ENCODE results near the gene TMPRSS4. TPM values are rescaled to one million over a fixed set of nuclear protein-coding genes. Genes with fewer than 3 reads are reported as not detected.

The TMPRSS4 gene
- polyA plus RNA-seq, 1 donor from 2014 or later, result not detected

- Mint-ChIP-seq H3K9me3 (no peaks in the 10 kb centered on the region), H3K27me3 (peaks cover 8% of the 10 kb centered on the region), H3K4me3 (no peak overlapping the region), H3K36me3 (no peaks in the 10 kb centered on the region), H3K4me1 (no peaks in the 10 kb centered on the region), H3K27ac (no peak overlapping the region)
Measured at GRCh38 chr11:118099838-118100556, 23.1 kb downstream of the TMPRSS4 start.

- H3K27ac Mint-ChIP-seq, result no peak overlapping the region
- no peaks in the 10 kb centered on the region for H3K4me1 Mint-ChIP-seq
- no peaks in the 10 kb centered on the region for H3K9me3 Mint-ChIP-seq
- H3K27me3 Mint-ChIP-seq, result peaks cover 8% of the 10 kb centered on the region
- H3K36me3 Mint-ChIP-seq, result no peaks in the 10 kb centered on the region
- no peak overlapping the region for H3K4me3 Mint-ChIP-seq
Measured at GRCh38 chr11:118100691-118101232, 23.9 kb downstream of the TMPRSS4 start.

DNA sequence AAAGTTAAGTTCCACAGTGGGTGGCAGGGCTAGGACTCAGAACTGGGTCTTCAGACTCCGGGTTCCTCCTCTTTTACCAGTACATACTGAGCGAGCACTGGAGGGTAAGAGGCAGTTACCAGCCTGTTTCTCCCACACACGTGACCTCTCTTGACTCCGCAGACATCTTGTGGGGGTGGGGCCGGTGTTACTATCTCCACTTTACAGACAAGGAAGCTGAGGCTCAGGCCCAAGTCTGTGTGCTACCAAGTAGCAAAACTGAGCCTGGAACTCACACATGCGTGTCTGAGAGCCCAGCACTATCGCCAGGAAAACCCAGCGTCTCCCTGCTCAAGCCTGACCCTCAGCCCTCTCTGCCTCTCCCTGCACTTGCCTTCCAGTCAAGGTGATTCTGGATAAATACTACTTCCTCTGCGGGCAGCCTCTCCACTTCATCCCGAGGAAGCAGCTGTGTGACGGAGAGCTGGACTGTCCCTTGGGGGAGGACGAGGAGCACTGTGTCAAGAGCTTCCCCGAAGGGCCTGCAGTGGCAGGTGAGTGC is 25.9 kb downstream of the TMPRSS4 start:
- no peak overlapping the region for H3K4me3 Mint-ChIP-seq
- peaks cover 6% of the 10 kb centered on the region for H3K27me3 Mint-ChIP-seq
- no peaks in the 10 kb centered on the region for H3K9me3 Mint-ChIP-seq
- H3K27ac Mint-ChIP-seq, result no peak overlapping the region
- H3K36me3 Mint-ChIP-seq, result no peaks in the 10 kb centered on the region
- H3K4me1 Mint-ChIP-seq, result no peaks in the 10 kb centered on the region

DNA sequence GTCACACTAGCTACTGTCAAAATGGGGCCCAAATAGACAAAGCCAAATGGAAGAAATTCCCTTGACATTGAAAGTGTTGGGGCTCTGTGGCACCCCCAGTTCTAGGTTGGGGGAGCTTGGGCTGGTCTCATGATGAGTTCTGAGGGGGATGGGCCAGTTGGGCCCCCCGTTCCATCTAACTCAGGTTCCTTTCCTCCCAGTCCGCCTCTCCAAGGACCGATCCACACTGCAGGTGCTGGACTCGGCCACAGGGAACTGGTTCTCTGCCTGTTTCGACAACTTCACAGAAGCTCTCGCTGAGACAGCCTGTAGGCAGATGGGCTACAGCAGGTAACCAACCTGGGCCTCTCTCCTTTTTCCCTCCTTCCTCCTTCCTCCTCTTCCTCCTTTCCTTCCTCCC is 27.6 kb downstream of the TMPRSS4 start:
- Mint-ChIP-seq H3K27ac (no peak overlapping the region), H3K27me3 (peaks cover 6% of the 10 kb centered on the region), H3K4me3 (no peak overlapping the region)

DNA sequence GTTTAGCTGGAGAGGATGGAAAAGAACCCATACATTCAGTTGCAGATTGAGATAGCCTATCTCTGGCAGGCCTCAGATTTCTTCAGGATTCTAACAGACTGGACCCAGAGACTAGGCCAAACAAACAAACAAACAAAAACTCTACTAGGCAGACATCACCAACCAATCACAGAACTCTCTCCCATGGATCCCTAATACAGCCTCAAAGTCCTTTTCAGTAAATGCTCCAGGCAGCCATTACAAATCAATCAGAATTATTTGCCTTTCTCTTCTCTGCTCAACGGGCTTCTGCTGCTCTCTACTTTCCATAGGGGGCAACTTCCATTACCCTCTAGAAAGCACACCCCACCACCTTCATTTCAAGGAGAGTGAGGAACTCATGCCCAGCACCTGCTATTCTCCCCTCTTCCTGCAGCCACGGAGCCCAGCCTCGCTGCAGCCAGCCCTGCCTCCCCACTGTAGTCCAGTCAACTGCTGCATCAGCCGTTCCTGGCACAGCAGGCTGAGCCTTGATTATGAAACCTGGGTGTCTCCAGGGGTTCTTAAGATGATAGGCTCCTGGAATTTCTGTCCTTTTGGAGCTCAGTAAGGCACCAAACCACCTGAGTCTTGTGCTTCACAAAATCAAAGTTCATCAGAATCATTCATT is 28.9 kb downstream of the TMPRSS4 start:
- H3K4me3 Mint-ChIP-seq, result no peak overlapping the region
- no peaks in the 10 kb centered on the region for H3K9me3 Mint-ChIP-seq
- H3K27ac Mint-ChIP-seq, result no peak overlapping the region
- no peaks in the 10 kb centered on the region for H3K36me3 Mint-ChIP-seq
- H3K4me1 Mint-ChIP-seq, result no peaks in the 10 kb centered on the region
- peaks cover 11% of the 10 kb centered on the region for H3K27me3 Mint-ChIP-seq

More for the DNA sequence above, 27.6 kb downstream of the TMPRSS4 start:
- Mint-ChIP-seq H3K4me1 (no peaks in the 10 kb centered on the region), H3K36me3 (no peaks in the 10 kb centered on the region), H3K9me3 (no peaks in the 10 kb centered on the region)

GRCh38 chr11:118106789-118107335 is 30.0 kb downstream of the TMPRSS4 start:
- Mint-ChIP-seq H3K4me3 (no peak overlapping the region), H3K4me1 (no peaks in the 10 kb centered on the region), H3K36me3 (no peaks in the 10 kb centered on the region), H3K27ac (no peak overlapping the region), H3K9me3 (no peaks in the 10 kb centered on the region), H3K27me3 (peaks cover 13% of the 10 kb centered on the region)

DNA sequence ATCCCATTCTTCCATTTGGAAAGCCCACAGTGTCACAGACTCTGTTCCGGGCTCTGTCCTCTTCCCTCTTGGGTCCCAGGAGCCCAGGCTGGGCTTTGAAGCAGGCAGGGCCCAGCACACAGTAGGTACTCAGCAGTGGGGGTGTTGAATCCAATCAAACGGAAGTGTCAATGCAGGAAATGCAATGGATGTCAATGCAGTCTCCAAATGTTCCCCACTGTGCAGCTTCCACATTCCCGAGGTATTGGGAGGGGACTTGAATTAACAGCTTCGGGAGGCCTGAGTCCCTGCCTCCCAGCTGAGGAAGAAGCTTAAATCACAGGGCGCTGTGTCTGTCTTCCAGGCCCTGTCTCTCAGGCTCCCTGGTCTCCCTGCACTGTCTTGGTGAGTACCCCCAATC is 31.6 kb downstream of the TMPRSS4 start:
- peaks cover 8% of the 10 kb centered on the region for H3K27me3 Mint-ChIP-seq
- H3K36me3 Mint-ChIP-seq, result no peaks in the 10 kb centered on the region

GRCh38 chr11:118109231-118109630 is 32.4 kb downstream of the TMPRSS4 start:
- no peak overlapping the region for H3K4me3 Mint-ChIP-seq
- H3K36me3 Mint-ChIP-seq, result no peaks in the 10 kb centered on the region
- no peaks in the 10 kb centered on the region for H3K9me3 Mint-ChIP-seq
- no peak overlapping the region for H3K27ac Mint-ChIP-seq
- peaks cover 8% of the 10 kb centered on the region for H3K27me3 Mint-ChIP-seq
- peaks cover 0 to 1% (median 0%) of the 10 kb centered on the region in 3 donors for H3K4me1 Mint-ChIP-seq

More for the DNA sequence above, 31.6 kb downstream of the TMPRSS4 start:
- H3K9me3 Mint-ChIP-seq, result no peaks in the 10 kb centered on the region
- H3K27ac Mint-ChIP-seq, result no peak overlapping the region
- peak overlapping the region in 1 of 4 donors; percentile 67 for H3K4me3 Mint-ChIP-seq
- H3K4me1 Mint-ChIP-seq, result no peaks in the 10 kb centered on the region

- Mint-ChIP-seq H3K4me1 (peaks cover 2 to 5% (median 4%) of the 10 kb centered on the region in 3 donors), H3K36me3 (no peaks in the 10 kb centered on the region), H3K9me3 (no peaks in the 10 kb centered on the region), H3K27me3 (peaks cover 8% of the 10 kb centered on the region), H3K4me3 (no peak overlapping the region), H3K27ac (no peak overlapping the region)
Measured at GRCh38 chr11:118111019-118111743, 34.3 kb downstream of the TMPRSS4 start.

DNA sequence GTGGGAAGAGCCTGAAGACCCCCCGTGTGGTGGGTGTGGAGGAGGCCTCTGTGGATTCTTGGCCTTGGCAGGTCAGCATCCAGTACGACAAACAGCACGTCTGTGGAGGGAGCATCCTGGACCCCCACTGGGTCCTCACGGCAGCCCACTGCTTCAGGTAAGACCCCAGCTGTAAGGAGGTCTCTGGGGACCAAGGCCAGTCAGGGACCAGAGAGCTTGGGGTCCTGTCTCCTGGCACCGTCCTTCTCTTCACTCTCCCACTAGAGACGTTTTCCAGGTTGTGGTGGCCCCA is 34.8 kb downstream of the TMPRSS4 start:
- H3K4me3 Mint-ChIP-seq, result no peak overlapping the region
- peaks cover 2 to 5% (median 4%) of the 10 kb centered on the region in 3 donors for H3K4me1 Mint-ChIP-seq
- H3K27ac Mint-ChIP-seq, result no peak overlapping the region
- H3K9me3 Mint-ChIP-seq, result no peaks in the 10 kb centered on the region
- H3K27me3 Mint-ChIP-seq, result peaks cover 8% of the 10 kb centered on the region
- H3K36me3 Mint-ChIP-seq, result no peaks in the 10 kb centered on the region

- H3K27ac Mint-ChIP-seq, result no peak overlapping the region
- H3K27me3 Mint-ChIP-seq, result peaks cover 13% of the 10 kb centered on the region
- H3K4me1 Mint-ChIP-seq, result peaks cover 8 to 12% (median 10%) of the 10 kb centered on the region in 3 donors
- no peaks in the 10 kb centered on the region for H3K9me3 Mint-ChIP-seq
- no peak overlapping the region for H3K4me3 Mint-ChIP-seq
- no peaks in the 10 kb centered on the region for H3K36me3 Mint-ChIP-seq
Measured at GRCh38 chr11:118112711-118113430, 36.0 kb downstream of the TMPRSS4 start.

- Mint-ChIP-seq H3K4me1 (peaks cover 14 to 16% (median 14%) of the 10 kb centered on the region in 3 donors), H3K27ac (peak overlapping the region in 1 of 3 donors; percentile 54), H3K27me3 (peaks cover 13% of the 10 kb centered on the region), H3K36me3 (no peaks in the 10 kb centered on the region), H3K4me3 (no peak overlapping the region), H3K9me3 (no peaks in the 10 kb centered on the region)
Measured at GRCh38 chr11:118114266-118114665, 37.4 kb downstream of the TMPRSS4 start.

- Mint-ChIP-seq H3K9me3 (no peaks in the 10 kb centered on the region), H3K27me3 (peaks cover 11% of the 10 kb centered on the region), H3K27ac (peak overlapping the region in 1 of 3 donors; percentile 54), H3K4me3 (no peak overlapping the region), H3K4me1 (peaks cover 14 to 16% (median 14%) of the 10 kb centered on the region in 3 donors), H3K36me3 (no peaks in the 10 kb centered on the region)
Measured at GRCh38 chr11:118115048-118115447, 38.2 kb downstream of the TMPRSS4 start.

Measured in IgD-negative memory B cell (primary cell).